CD14-positive monocyte (primary cell): ENCODE results near the gene CHST11. TPM values are rescaled to one million over a fixed set of nuclear protein-coding genes. Genes with fewer than 3 reads are reported as not detected.

Source experiments
- DNase-seq, 3 donors: peaks; one replicate each; pipeline ENCODE4 v3.0.0-alpha.2; 2011 to 2022
- H2AFZ ChIP-seq: 2 replicates; pipeline ENCODE4 v1.6.0; 2012; ENCODE audit warnings: mild to moderate bottlenecking, low read depth, low read length, inconsistent platforms; ENCODE audit not compliant: insufficient read depth, poor library complexity, severe bottlenecking
- H3K27ac ChIP-seq, 2 donors: 1 replicate in 1 of 2; 2 replicates in 1 of 2; pipeline ENCODE4 v1.5.1; 2012 to 2013; ENCODE audit warnings: low read length in 2 of 2, control low read depth in 1 of 2, inconsistent platforms in 1 of 2, low read depth in 1 of 2, mild to moderate bottlenecking in 1 of 2
- H3K27me3 ChIP-seq, 2 donors: one replicate each; pipeline versions ENCODE4 v1.6.0 to v1.6.1; 2011 to 2013; ENCODE audit warnings: low read length in 2 of 2; ENCODE audit not compliant: control insufficient read depth in 2 of 2, insufficient read depth in 2 of 2
- H3K36me3 ChIP-seq, 2 donors: replicated peaks in 1 of 2; 1 replicate in 1 of 2; 2 replicates in 1 of 2; pipeline versions ENCODE4 v1.5.1 to v1.6.1; 2012 to 2013; ENCODE audit warnings: low read length in 2 of 2, control low read depth in 1 of 2, inconsistent platforms in 1 of 2, mild to moderate bottlenecking in 1 of 2; ENCODE audit not compliant: insufficient read depth in 2 of 2, control insufficient read depth in 1 of 2
- H3K4me1 ChIP-seq, 2 donors: 1 replicate in 1 of 2; 2 replicates in 1 of 2; pipeline versions ENCODE4 v1.5.1 to v1.6.1; 2012 to 2013; ENCODE audit warnings: low read length in 2 of 2, control low read depth in 1 of 2, inconsistent platforms in 1 of 2, mild to moderate bottlenecking in 1 of 2, moderate library complexity in 1 of 2; ENCODE audit not compliant: insufficient read depth in 2 of 2, control insufficient read depth in 1 of 2
- H3K4me2 ChIP-seq: replicated peaks from 2 replicates; pipeline ENCODE3; 2012; ENCODE audit warnings: low read length, moderate library complexity, mild to moderate bottlenecking; ENCODE audit not compliant: poor library complexity, severe bottlenecking; ENCODE audit errors: extremely low read depth
- H3K4me3 ChIP-seq, 3 experiments: fragments of 200-600 bp in 1 of 3; sonication (generic) in 1 of 3; replicated peaks in 1 of 3; 1 replicate in 2 of 3; 2 replicates in 1 of 3; pipeline ENCODE4 v1.5.1; 2011 to 2013; ENCODE audit warnings: low read length in 3 of 3, mild to moderate bottlenecking in 3 of 3, control low read depth in 2 of 3, low read depth in 2 of 3, inconsistent platforms in 1 of 3, moderate library complexity in 1 of 3
- H3K79me2 ChIP-seq: 2 replicates; pipeline ENCODE4 v1.6.0; 2012; ENCODE audit warnings: mild to moderate bottlenecking, control low read depth, inconsistent platforms, low read length, moderate library complexity; ENCODE audit not compliant: insufficient read depth
- H3K9ac ChIP-seq: 2 replicates; pipeline ENCODE4 v1.6.0; 2017; ENCODE audit warnings: low read length, mild to moderate bottlenecking; ENCODE audit not compliant: insufficient read depth, poor library complexity, severe bottlenecking
- H3K9me3 ChIP-seq, 2 donors: replicated peaks in 1 of 2; 1 replicate in 1 of 2; 2 replicates in 1 of 2; pipeline versions ENCODE4 v1.5.1 to v1.6.1; 2012 to 2013; ENCODE audit warnings: low read length in 2 of 2, control low read depth in 1 of 2; ENCODE audit not compliant: control insufficient read depth in 1 of 2, insufficient read depth in 1 of 2
- H4K20me1 ChIP-seq: 2 replicates; pipeline ENCODE4 v1.6.0; 2012; ENCODE audit warnings: mild to moderate bottlenecking, low read length, control low read depth, moderate library complexity; ENCODE audit not compliant: insufficient read depth
- H3K27ac Mint-ChIP-seq, 7 donors: one replicate each; pipeline ENCODE4 v1.8.0; 2020; ENCODE audit warnings: mild to moderate bottlenecking in 7 of 7, mixed read lengths in 7 of 7, moderate library complexity in 6 of 7, inconsistent platforms in 2 of 7
- H3K27me3 Mint-ChIP-seq, 3 donors: one replicate each; pipeline ENCODE4 v1.8.0; 2021 to 2022; ENCODE audit warnings: low read depth in 3 of 3, mild to moderate bottlenecking in 3 of 3, mixed read lengths in 3 of 3, moderate library complexity in 3 of 3, inconsistent platforms in 1 of 3
- H3K36me3 Mint-ChIP-seq, 2 donors: one replicate each; pipeline ENCODE4 v1.8.0; 2020; ENCODE audit warnings: mixed read lengths in 2 of 2, inconsistent platforms in 1 of 2, mild to moderate bottlenecking in 1 of 2
- H3K4me1 Mint-ChIP-seq: one replicate; pipeline ENCODE4 v1.8.0; 2020; ENCODE audit warnings: mild to moderate bottlenecking, mixed read lengths
- H3K4me3 Mint-ChIP-seq, 2 donors: one replicate each; pipeline ENCODE4 v1.8.0; 2020; ENCODE audit warnings: mild to moderate bottlenecking in 2 of 2, mixed read lengths in 2 of 2, moderate library complexity in 1 of 2
- H3K9me3 Mint-ChIP-seq, 7 donors: one replicate each; pipeline ENCODE4 v1.8.0; 2020 to 2022; ENCODE audit warnings: mixed read lengths in 7 of 7, mild to moderate bottlenecking in 6 of 7, moderate library complexity in 6 of 7, inconsistent platforms in 2 of 7
- CTCF ChIP-seq: fragments of 200-600 bp; IDR thresholded peaks from one replicate; pipeline ENCODE4 v1.8.0; 2022; ENCODE audit warnings: antibody characterized with exemption, mild to moderate bottlenecking
- WGBS: methylation state at CpG from one replicate; pipeline ENCODE4 v1.1.5; 2013; ENCODE audit warnings: missing lambda C conversion rate; ENCODE audit not compliant: insufficient coverage; 5-methylcytosine and 5-hydroxymethylcytosine counted together
- intact Hi-C, 2 donors: fragments of 100-400 bp; cut with micrococcal nuclease; formaldehyde crosslinking; loops; one replicate each; pipeline versions ENCODE4 v1.15.0 to v1.15.1; 2023
- polyA plus RNA-seq, 3 donors: library from polyadenylated mRNA; depleted of rRNA in 1 of 3; unstranded in 2 of 3; stranded (reverse) in 1 of 3; fragments of 300-500 nt in 2 of 3; fragments of >200 nt in 1 of 3; fragmentation: Illumina TruSeq in 2 of 3; gene quantifications; 1 replicate in 2 of 3; 2 replicates in 1 of 3; pipeline ENCODE4 v1.2.3, GENCODE V29; 2012 to 2021

CHST11 gene
- polyA plus RNA-seq, 3 donors = 44.4 to 66.6 (median 48.4) TPM

DNA sequence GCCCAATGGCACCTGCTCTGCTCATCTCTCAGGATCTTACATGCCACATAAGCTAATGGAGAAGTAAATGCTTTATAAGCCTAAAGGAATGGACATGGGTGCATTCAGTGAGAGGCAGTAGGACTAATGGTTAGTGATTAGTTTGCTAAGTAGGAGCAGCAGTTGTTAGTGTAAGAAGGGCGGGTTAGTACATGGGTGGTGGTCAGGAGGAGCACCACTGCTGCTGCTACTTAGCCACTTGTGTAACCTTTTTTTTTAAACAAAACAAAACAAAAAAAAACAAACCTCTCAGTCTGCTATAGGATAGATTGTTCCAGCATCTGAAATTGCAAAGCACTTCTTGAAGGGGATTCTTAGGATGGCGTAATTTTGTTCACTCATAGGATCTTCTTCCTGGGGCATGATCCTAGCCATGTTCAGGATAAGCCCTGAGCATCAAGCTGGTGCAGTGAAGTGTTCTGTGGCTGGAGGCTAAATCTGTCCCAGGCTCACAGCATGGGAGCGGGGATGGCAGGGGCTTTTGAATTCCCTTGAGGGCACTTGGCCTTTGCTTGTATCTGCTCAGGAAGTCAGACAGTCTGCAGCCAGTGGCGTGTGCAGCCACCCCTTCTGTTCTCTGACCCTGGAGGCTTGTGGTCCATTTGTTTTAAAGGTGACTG, 63.6 kb downstream of the CHST11 start:
- peak in 1 of 3 donors; percentile 16 for DNase-seq
- 70% methylated on average over 3 of the region's 4 CpGs for WGBS
- Histone ChIP-seq H3K4me1 (peaks cover 53 to 58% of the 10 kb centered on the region in 2 donors), H4K20me1 (peaks cover 99% of the 10 kb centered on the region), H3K9me3 (no peaks in the 10 kb centered on the region), H2AFZ (no peak overlapping the region), H3K27ac (peak overlapping the region in 1 of 2 donors; percentile 15), H3K4me3 (no peak overlapping the region), H3K4me2 (no peak overlapping the region), H3K79me2 (peaks cover 100% of the 10 kb centered on the region), H3K9ac (no peak overlapping the region), H3K27me3 (no peaks in the 10 kb centered on the region), H3K36me3 (no peaks in the 10 kb centered on the region)
- peaks cover 0 to 3% (median 0%) of the 10 kb centered on the region in 7 donors for H3K9me3 Mint-ChIP-seq
- intact Hi-C loops = no loop called here
- no peak overlapping the region for H3K4me3 Mint-ChIP-seq
- H3K4me1 Mint-ChIP-seq = peaks cover 89% of the 10 kb centered on the region
- H3K27me3 Mint-ChIP-seq = peaks cover 0 to 2% (median 1%) of the 10 kb centered on the region in 3 donors
- H3K27ac Mint-ChIP-seq = peak overlapping the region in 4 of 7 donors; percentile 50 to 75 (median 60)
- TF ChIP-seq CTCF = no peak
- peaks cover 11 to 12% of the 10 kb centered on the region in 2 donors for H3K36me3 Mint-ChIP-seq

DNA sequence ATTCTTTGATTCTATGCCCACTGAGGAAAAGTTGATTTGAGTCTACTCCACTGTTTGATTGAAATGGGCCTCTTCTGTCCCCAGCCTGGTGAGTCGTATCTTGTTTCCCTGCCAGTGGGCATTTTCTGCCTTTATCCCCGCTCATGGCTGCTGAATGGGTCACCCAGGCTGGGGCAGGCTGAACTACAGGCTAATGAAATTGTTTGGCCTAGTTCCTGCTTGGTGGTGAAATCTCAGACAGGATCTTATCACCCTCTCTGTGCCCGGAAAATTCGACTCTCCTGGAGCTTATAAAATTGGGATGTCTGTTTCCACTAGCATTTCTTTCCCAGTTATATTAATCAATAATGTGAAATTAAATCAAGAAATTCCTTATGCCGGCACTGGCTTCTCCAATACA, 65.0 kb downstream of the CHST11 start:
- 100% methylated on average over 1 of the region's 5 CpGs for WGBS
- H3K27ac ChIP-seq = no peak overlapping the region
- H3K27me3 ChIP-seq = no peaks in the 10 kb centered on the region
- peaks cover 11 to 15% of the 10 kb centered on the region in 2 donors for H3K36me3 Mint-ChIP-seq
- no peak overlapping the region for H3K4me3 Mint-ChIP-seq
- H3K36me3 ChIP-seq = no peaks in the 10 kb centered on the region
- no peaks in the 10 kb centered on the region for H3K9me3 ChIP-seq
- no peak for TF ChIP-seq CTCF
- peaks cover 0 to 2% (median 1%) of the 10 kb centered on the region in 3 donors for H3K27me3 Mint-ChIP-seq
- no peak overlapping the region for H3K4me2 ChIP-seq
- peaks cover 100% of the 10 kb centered on the region for H3K79me2 ChIP-seq
- peaks cover 0 to 5% (median 0%) of the 10 kb centered on the region in 7 donors for H3K9me3 Mint-ChIP-seq
- H4K20me1 ChIP-seq = peaks cover 99% of the 10 kb centered on the region
- H3K4me1 Mint-ChIP-seq = peaks cover 81% of the 10 kb centered on the region
- DNase-seq = peak in 2 of 3 donors; percentile 15 to 38
- no peak overlapping the region for H3K9ac ChIP-seq
- H2AFZ ChIP-seq = no peak overlapping the region
- intact Hi-C loops = no loop called here
- H3K4me3 ChIP-seq = no peak overlapping the region
- peak overlapping the region in 3 of 7 donors; percentile 51 to 65 (median 56) for H3K27ac Mint-ChIP-seq
- peaks cover 53% of the 10 kb centered on the region in 2 donors for H3K4me1 ChIP-seq
